ENCODE data around the gene PTRH1.

DNA sequence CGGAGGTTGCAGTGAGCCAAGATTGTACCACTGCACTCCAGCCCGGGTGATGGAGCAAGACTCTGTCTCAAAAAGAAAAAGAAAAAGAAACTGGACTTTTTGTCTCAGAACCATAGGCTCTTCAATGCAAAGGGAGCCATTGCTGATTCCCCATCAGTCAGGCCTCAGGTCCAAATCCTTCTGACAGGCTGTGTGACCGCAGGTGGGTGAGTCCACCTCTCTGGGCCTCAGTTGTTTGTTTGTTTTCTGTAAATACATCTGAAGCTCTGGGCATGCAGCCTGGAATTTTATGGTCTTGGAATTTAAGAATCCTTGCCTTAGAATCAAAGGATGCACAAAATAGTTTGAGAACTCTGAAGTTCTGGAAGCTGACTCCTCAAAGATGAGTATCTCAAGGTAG is 40.8 kb upstream of the PTRH1 start:
- TF ChIP-seq, protein P1, sequence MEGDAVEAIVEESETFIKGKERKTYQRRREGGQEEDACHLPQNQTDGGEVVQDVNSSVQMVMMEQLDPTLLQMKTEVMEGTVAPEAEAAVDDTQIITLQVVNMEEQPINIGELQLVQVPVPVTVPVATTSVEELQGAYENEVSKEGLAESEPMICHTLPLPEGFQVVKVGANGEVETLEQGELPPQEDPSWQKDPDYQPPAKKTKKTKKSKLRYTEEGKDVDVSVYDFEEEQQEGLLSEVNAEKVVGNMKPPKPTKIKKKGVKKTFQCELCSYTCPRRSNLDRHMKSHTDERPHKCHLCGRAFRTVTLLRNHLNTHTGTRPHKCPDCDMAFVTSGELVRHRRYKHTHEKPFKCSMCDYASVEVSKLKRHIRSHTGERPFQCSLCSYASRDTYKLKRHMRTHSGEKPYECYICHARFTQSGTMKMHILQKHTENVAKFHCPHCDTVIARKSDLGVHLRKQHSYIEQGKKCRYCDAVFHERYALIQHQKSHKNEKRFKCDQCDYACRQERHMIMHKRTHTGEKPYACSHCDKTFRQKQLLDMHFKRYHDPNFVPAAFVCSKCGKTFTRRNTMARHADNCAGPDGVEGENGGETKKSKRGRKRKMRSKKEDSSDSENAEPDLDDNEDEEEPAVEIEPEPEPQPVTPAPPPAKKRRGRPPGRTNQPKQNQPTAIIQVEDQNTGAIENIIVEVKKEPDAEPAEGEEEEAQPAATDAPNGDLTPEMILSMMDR (IDR thresholded peaks at IDR 0.05) = no peak
- no peak for TF ChIP-seq EP300 (IDR thresholded peaks at IDR 0.05)
